ENCODE data around the gene HUS1.

- TF ChIP-seq, protein P1, sequence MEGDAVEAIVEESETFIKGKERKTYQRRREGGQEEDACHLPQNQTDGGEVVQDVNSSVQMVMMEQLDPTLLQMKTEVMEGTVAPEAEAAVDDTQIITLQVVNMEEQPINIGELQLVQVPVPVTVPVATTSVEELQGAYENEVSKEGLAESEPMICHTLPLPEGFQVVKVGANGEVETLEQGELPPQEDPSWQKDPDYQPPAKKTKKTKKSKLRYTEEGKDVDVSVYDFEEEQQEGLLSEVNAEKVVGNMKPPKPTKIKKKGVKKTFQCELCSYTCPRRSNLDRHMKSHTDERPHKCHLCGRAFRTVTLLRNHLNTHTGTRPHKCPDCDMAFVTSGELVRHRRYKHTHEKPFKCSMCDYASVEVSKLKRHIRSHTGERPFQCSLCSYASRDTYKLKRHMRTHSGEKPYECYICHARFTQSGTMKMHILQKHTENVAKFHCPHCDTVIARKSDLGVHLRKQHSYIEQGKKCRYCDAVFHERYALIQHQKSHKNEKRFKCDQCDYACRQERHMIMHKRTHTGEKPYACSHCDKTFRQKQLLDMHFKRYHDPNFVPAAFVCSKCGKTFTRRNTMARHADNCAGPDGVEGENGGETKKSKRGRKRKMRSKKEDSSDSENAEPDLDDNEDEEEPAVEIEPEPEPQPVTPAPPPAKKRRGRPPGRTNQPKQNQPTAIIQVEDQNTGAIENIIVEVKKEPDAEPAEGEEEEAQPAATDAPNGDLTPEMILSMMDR (IDR thresholded peaks at IDR 0.05) = no peak
- TF ChIP-seq POLR2A (IDR thresholded peaks at IDR 0.05) = no peak
Measured at GRCh38 chr7:47940088-47941013, 39.1 kb downstream of the HUS1 start.

Data from body of pancreas (tissue), 4 donors.